Stimulated activated CD4-positive, alpha-beta T cell treated with anti-CD3 and anti-CD28 coated beads, Interleukin-4, amount 100 ng/mL, for 1 hour (primary cell): ENCODE measurements around the gene CGB5.
"Not testable (repeated sequence)": the region's sequence is repeated elsewhere in the genome, so short reads cannot be mapped to it uniquely, and the experiment has no call there.

ENCODE experiments used
- DNase-seq: peaks from one replicate; pipeline ENCODE4 v3.0.0-alpha.2; 2020

CGB5 gene

GRCh38 chr19:49043548-49043947 lies at the start of gene CGB5:
Gene CGB5, plus strand, starts transcription at chr19:49043848. Its CDS starts 362 bp downstream, at chr19:49044210.
- DNase-seq: not testable (repeated sequence)

GRCh38 chr19:48994035-48994386 lies 49.6 kb upstream of the CGB5 start:
- DNase-seq: no peak

DNA sequence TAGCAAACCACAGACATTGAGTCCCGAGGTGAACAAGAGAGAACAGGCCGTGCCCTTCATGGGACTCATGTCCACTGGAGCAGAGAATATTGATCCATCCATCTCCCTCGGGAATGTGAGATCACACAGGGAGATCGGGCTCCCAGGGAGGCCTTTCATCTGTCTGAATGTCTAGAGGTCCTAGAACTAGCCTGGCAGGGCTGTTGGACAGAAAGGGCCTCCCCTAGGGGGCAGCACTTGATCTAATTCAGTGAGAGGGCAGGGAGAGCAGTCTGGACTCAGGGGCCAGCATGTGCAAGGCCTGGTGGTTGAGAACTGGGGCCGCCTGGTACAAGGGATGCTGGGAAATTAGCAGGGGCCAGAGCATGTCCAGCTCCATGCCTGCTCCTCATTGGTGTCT lies 45.7 kb upstream of the CGB5 start:
- peak; percentile 50 for DNase-seq

DNA sequence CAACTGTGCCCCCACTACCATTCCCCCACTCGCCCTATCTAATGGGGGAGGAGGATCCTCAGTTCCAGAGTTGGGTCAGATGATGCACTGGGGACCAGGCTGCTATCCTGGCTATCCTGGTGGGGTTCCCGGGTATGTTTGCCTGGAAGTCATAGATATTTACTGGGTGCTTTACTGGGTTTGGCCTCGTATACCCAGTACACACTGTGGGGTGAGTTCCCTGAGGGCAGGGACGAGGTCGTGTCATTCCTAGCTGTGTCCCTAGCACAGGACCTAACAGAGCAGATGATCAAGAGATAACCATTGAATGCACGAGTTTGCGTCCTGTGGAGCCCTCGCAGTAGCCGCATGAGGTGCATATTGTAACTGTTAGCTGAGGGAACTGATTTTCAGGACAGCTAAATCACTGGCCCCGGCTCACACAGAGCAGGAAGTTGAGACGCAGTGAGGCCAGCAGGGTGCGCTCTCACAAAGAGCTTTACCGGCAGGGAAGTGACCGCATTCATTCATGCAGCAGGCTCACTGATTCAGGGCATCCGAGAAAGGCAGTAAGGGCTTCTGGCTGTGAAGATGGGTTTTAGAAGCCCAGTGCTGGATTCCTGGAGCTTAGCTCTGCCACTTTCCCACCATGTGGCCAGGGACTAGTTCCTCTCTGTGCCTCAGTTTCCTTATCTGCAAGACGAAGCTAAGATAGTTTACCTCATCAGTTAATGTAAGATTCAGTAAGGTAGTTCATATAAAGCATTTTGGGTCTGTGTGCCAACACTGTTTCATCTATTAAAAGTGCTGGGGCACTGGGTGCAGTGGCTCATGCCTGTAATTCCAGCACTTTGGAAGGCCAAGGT lies 43.9 kb upstream of the CGB5 start:
- peak; percentile 65 for DNase-seq

DNA sequence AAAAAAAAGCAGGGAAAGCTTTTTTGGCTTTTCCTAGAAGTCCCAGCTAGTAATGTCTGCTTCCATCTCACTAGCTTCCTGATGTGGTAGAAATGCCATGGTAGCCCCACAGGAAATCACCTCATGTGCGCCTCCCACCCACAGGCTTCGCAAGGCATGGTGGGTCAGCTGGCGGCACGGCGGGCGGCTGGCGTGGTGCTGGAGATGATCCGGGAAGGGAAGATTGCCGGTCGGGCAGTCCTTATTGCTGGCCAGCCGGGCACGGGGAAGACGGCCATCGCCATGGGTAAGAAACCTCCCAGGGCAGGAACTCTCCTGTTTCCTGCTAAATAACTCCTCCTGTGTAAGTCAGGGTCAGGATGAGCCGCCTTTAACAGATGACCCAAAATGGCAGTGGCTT lies 39.5 kb upstream of the CGB5 start:
- DNase-seq: no peak

- no peak for DNase-seq
These were observed 38.6 kb upstream of the CGB5 start for GRCh38 chr19:49004964-49005614.

GRCh38 chr19:49006905-49007304 lies 36.7 kb upstream of the CGB5 start:
- no peak for DNase-seq

DNA sequence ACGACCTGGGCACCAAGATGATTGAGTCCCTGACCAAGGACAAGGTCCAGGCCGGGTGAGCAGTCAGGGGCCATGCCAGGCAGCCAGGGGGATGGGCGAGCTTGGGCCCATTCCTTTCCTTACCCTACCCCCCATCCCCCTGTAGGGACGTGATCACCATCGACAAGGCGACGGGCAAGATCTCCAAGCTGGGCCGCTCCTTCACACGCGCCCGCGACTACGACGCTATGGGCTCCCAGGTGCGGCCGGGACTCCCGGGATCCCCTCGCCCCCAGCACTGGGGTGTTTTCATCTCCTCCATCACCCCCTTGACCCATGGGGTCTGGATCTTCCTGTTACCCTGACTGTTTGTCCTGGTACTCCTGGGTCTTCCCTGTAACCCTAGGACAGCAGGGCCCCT lies 33.8 kb upstream of the CGB5 start:
- DNase-seq: no peak

- DNase-seq: no peak
These were observed 33.2 kb upstream of the CGB5 start for GRCh38 chr19:49010453-49010852.

GRCh38 chr19:49011194-49011593 lies 32.5 kb upstream of the CGB5 start:
- DNase-seq: no peak

DNA sequence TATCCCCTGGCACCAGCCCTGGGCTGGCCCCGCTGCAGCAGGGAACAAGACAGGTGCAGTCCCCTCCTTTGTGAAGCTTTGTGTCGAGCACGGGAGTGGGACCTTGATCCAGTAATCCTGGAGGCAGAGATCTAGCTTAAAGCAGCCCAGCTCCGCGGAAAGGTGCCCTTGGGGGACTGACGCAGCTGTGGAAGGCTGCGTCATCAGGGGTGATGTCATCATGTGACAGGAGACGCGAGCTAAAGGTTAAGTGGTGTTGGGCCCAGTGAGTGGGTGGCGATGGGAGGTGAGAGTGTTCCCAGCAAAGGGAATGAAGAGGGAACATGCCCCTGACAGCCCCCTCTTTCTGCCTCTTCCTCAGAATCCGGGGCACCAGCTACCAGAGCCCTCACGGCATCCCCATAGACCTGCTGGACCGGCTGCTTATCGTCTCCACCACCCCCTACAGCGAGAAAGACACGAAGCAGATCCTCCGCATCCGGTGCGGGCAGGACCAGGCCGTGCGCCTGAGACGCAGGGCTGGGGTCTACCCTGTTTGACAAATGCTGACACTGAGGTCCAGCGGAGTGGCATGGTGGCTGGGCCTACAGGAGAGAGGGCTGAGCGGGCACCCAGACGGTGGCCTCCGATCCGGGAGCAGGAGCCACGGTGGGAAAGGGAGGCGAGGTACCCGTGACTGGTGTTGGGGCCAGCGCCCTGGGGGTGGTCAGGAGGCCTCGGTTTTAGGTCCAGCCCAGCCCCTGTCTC lies 29.4 kb upstream of the CGB5 start:
- DNase-seq: no peak

GRCh38 chr19:49014870-49015255 lies 28.8 kb upstream of the CGB5 start:
- DNase-seq: no peak

- DNase-seq: no peak
These were observed 27.4 kb upstream of the CGB5 start for GRCh38 chr19:49016067-49016839.

GRCh38 chr19:49017041-49017665 lies 26.5 kb upstream of the CGB5 start, which contains the start of gene LHB:
Gene LHB, minus strand, starts transcription at chr19:49017091. Its CDS starts 10 bp downstream, at chr19:49017081.
- no peak for DNase-seq

DNA sequence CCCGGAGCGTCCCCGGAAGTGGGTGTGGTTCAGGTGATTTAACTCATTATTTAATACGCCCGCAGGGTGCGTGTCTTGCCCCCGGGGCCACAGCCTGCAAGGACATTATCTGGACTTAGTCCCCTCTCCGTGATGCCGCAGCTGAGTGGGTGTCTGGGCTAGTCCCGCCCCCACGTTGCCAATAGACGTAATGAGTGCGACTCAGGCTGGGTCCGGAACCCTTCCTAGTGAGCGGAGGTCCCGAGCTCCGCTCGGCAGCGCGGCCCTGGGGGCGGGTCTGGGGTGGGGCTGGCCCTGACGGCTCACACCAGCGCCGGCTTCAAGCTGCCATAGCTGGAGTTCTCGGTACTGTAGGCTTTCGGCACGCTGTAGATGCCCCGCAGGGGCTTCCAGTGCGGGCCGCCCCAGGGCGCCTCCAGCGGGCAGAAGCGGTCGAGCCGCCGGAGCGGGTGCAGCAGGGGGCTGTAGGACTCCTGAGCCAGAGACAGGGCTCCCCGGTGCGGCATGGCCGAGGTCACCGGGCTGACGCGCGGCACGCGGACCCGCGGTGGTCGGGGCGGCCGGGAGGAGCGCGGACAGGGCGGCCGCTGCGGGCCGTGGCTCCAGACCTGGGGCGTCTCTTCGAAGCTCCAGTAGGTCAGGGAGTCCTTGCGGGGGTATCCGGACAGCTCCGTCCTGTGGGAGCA lies 25.8 kb upstream of the CGB5 start:
- DNase-seq: peak; percentile 66

DNA sequence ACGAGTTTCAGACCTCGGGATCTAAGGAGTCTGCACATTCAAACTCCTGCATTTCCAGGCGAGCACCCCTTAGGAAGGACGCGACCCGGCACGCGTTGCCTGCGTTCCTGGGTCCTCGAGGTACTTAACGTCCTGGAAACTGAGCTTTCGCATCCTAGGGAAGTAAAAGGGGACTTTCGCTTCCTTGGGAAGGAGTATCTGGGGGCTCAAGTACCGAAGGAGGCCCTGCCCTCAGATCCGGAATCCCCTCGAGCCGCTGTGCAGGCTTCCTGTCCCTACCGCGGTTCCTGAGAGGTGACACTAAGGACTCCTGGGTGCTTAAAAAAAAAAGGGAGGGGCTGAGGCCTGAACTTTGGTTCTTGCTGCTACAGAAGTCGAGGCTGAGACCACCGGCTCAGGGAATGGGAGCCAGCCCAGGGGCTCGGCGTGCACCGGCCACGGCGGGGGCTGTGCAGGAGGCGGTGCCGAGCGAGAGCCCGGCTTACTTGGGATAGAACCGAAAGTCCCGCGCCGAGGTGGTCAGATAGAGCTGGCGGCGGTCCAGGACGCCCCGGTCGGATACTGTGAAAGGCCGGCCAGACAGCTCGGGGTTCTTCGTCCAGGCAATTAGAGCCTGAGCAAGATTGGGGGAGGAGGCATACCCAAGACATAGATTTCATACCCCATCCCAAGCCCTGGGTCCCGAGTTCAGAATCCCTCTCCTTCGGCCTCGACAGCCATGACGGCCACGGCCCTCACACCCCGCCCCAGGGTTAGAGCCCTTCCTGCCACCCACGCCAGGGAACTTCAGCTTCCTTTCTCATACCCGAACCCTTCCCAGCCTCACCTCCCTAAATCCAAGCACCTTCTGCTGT lies 25.0 kb upstream of the CGB5 start:
- DNase-seq: not testable (repeated sequence)

GRCh38 chr19:49019242-49019932 lies 24.3 kb upstream of the CGB5 start:
- DNase-seq: peak; percentile 70

DNA sequence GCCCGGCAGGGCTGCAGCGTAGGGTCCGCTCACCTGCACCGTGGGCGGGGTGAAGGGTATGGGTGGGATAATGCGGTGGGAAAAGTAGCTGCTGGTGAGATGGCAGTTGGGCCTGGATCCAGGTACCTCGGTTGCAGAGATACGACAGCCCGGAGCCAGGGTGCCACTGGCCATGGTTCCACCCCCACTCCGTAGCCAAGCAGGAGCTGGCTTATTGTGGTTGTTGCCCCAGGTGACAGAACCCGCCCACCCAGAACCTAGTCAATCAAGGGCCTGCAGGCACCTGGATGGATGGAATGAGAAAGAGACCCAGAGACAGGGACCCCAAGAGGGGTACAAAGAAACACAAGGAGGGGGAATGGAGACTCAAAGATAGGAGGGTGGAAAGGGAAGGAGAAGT lies 23.3 kb upstream of the CGB5 start:
- no peak for DNase-seq

DNA sequence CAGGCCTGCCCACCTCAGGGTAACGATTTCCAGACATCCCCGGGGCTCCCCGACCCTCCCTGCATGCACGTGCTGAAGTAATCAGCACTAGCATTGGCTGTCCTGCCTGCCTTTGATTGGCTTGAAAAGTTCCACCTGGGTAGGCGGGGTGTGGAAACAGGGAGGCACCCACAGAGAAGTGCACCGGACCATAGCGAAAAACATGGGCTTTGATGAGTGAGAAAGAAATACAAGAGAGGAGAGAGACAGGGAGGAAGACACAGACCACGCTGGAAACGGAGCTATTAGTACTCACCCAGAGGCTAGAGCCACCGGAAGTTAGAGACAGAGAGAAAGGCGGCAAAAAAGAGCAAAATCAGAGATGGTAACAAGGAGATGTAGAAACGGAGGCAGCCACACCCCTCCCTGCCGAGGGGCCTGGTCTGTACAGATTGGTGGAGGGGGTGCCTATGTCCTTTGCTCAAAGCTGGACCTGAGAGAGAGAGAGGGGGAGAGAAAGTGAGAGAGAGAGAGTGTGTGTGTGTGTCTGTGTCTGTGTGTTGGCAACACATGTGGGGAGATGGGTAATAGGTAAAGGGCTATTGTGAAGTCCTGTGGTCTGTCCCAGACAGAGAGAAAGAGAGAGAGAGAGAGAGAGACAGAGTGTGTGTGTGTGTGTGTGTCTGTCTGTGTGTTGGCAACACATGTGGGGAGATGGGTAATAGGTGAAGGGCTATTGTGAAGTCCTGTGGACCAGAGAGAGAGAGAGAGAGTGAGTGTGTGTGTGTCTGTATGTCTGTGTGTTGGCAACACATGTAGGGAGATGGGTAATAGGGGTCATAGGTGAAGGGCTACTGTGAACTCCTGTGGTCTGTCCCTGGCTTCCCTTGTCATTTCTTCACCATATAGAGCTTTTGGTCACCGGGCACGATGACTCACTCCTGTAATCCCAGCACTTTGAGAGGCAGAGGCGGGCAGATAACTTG lies 22.4 kb upstream of the CGB5 start:
- no peak for DNase-seq
